Measurements from ENCODE around the gene ARL4C. TPM values are rescaled to one million over a fixed set of nuclear protein-coding genes. Genes with fewer than 3 reads are reported as not detected.
A peak's percentile ranks its signal among the peaks of the same experiment; 100 is the strongest.

The ARL4C gene
- total RNA-seq, 2 experiments from 2014 or later: 292 to 300 TPM

DNA sequence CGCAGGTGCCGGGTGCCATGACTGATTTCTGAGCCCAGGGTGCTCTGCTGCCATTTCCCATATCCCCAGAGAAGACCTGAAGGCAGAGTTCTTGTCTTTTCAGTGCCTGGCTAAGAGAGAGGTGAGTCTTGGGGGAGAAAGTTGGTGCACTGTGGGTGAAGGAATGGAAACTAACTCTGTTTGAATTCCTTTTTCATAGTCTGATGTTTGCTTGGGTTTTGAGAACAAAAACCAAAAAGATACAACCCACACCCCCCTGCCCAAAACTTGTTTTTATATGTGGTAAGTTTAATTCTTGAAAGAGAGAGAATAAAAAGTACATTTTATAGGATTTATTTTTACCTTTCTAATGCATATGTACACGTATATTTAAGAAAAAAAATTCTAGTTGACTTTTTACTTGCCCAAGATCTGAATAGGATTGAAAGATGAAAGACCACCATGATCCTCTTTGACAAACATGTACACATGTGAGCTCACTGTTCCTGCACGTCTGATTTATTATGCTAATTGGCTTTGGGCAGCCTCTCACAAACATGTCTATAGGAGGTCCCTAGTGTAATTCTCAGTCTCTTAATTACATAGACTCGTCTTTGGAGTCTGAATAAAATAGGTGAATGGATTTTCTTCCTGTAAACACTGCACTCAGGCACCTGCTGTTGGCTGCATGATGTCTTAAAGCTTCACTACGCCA, 46.3 kb downstream of the ARL4C start:
- POLR2A ChIA-PET: interaction anchor here (0.6 to 5.7 kb wide), 6 partner anchors 23 to 161 kb away, joined by 3 to 50 read pairs (median 5); partner anchors contain the start of gene ARL4C
- CTCF ChIA-PET: interaction anchor here (1.2 to 3.1 kb wide), 6 partner anchors 9 to 46 kb away, joined by 3 to 15 read pairs (median 3); partner anchors contain the start of gene ARL4C
- Mint-ChIP-seq H3K27ac (peak overlapping the region; percentile 93), H3K36me3 (ENCODE audit: low read depth) (peaks cover 88% of the 10 kb centered on the region), H3K4me1 (peaks cover 84% of the 10 kb centered on the region), H3K27me3 (peaks cover 2% of the 10 kb centered on the region), H3K9me3 (peaks cover 20% of the 10 kb centered on the region), H3K4me3 (peak overlapping the region; percentile 85)
- DNase-seq: no peak

DNA sequence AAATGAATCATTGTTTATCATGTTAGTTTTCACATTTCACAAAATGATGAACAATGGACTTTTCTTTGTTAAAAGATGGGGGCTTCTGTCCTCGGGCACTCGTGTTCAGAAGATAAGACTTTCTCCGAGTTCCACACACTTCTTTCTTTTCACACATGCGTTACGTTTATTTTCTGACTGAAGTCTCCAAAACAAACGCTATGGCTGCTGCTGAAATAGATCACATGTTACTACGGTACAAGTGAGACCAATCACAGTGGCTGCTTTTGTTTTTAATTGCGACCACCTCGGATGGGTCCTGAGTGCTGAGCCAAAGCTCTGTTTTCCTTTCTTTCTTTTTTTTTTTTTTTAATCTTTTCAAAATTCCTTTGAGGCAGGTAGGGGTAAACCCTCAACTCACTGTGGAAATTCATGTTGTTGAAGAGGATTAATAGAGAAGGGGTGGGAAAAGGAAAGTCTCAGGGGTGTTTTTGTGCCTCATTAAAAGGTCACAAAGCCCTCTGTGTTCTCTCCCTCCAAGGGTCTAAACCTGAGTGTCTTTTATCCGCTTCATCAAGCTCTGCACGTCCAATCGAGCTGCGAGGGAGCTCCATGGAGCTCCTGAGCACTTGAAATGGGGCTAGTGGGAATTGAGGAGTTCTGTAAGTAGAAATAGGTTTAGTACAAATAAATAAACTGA, 48.2 kb downstream of the ARL4C start:
- CTCF ChIA-PET: interaction anchor here (0.6 to 2.5 kb wide), 7 partner anchors 9 to 970 kb away, joined by 3 to 13 read pairs (median 4); no protein-coding TSS in a partner anchor
- peak overlapping the region; percentile 15 for H3K4me3 Mint-ChIP-seq
- H3K36me3 Mint-ChIP-seq (ENCODE audit: low read depth): peaks cover 92% of the 10 kb centered on the region
- no peak for DNase-seq
- POLR2A ChIA-PET: interaction anchor here (0.5 to 0.6 kb wide), 2 partner anchors 10 to 47 kb away, joined by 3 read pairs; no protein-coding TSS in a partner anchor
- H3K27me3 Mint-ChIP-seq: peaks cover 2% of the 10 kb centered on the region
- H3K9me3 Mint-ChIP-seq: peaks cover 24% of the 10 kb centered on the region
- peaks cover 89% of the 10 kb centered on the region for H3K4me1 Mint-ChIP-seq
- H3K27ac Mint-ChIP-seq: peak overlapping the region; percentile 99

DNA sequence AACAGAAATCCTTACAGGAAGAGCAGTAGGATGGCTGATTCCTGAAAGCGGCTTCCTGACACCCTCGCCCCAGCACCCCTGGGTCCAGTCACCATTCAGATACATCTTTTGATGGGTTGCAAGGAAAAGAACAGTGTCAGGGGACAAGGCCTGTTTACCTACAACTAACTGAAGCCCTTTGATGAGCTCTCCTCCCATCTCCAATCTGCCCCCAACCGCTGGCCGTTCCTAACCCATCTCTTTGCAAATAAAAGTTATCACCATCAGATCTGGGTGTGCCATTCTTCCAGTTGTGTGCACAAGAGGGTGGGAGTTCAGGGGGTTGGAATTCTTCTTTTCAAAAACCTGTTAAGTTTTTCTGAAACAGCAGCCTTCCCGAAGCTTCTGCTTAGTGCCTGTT, 48.9 kb downstream of the ARL4C start:
- Mint-ChIP-seq H3K4me3 (peak overlapping the region; percentile 26), H3K4me1 (peaks cover 93% of the 10 kb centered on the region), H3K9me3 (peaks cover 27% of the 10 kb centered on the region), H3K36me3 (ENCODE audit: low read depth) (peaks cover 91% of the 10 kb centered on the region), H3K27ac (peak overlapping the region; percentile 99), H3K27me3 (peaks cover 2% of the 10 kb centered on the region)
- ChIA-PET POLR2A (interaction anchor here (0.5 to 0.9 kb wide), 3 partner anchors 11 to 46 kb away, joined by 3 to 4 read pairs (median 3); no protein-coding TSS in a partner anchor), CTCF (interaction anchor here (0.6 to 2.5 kb wide), 8 partner anchors 9 to 971 kb away, joined by 3 to 13 read pairs (median 4); no protein-coding TSS in a partner anchor)
- DNase-seq: no peak

DNA sequence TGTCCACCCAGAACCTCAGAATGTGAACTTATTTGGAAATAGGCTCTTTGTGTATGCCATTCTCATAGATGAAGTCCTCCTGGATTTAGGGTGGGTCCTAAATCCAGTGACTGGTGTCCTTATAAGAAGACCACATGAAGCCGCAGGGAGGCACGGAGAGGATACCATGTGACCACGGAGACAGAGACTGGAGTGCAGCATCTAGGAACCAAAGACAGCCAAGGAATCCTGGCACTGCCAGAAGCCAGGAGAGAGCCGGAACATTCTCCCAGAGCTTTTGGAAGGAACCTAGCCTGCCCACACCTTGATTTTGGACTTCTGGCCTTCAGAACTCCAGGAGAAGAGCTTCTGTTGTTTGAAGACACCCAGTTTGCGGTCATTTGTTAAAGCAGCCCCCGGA, 49.7 kb downstream of the ARL4C start:
- Mint-ChIP-seq H3K36me3 (ENCODE audit: low read depth) (peaks cover 89% of the 10 kb centered on the region), H3K4me3 (peak overlapping the region; percentile 63), H3K4me1 (peaks cover 95% of the 10 kb centered on the region)

DNA sequence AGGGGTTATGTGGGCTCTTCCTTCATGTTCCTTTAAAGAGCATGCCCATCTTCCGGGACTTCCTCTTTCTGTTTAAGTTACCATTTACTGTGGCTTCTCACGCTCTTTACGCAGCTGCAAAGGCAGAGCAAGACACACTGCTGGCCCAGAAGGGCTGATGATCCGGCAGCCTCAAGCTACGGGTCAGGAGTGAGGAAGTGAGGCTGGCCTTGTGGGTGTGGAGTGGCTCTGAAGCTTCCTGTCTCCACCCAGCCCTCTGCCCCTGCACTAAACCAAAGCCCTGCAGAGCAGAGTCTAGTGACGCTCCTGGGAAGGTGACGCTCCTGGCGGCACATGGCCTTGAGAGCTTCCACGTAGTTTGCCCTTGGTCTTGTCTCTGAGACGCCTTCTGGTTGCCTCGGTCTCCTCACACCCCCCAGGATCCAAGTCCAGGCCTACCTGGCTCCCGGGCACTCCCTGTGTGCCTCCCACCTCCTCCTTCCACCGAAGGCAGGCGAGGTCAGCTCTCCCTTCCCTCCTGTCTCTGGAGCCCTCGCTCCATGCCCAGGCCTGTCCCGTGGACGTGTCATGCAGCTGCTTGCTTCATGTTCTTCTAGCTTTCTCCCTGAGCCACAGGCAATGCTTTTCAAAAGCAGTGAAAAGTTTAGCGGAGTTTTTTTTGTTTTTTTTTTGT, 50.3 kb downstream of the ARL4C start:
- DNase-seq: peak; percentile 92
- H3K4me1 Mint-ChIP-seq: peaks cover 92% of the 10 kb centered on the region
- H3K27me3 Mint-ChIP-seq: no peaks in the 10 kb centered on the region
- H3K36me3 Mint-ChIP-seq (ENCODE audit: low read depth): peaks cover 86% of the 10 kb centered on the region
- ChIA-PET CTCF (interaction anchor here (0.6 to 2.5 kb wide), 19 partner anchors 8 to 591 kb away, joined by 3 to 13 read pairs (median 4); no protein-coding TSS in a partner anchor), POLR2A (interaction anchor here (0.6 to 1.6 kb wide), 11 partner anchors 19 to 166 kb away, joined by 3 to 13 read pairs (median 4); no protein-coding TSS in a partner anchor)
- peak overlapping the region; percentile 63 for H3K4me3 Mint-ChIP-seq
- peaks cover 27% of the 10 kb centered on the region for H3K9me3 Mint-ChIP-seq
- H3K27ac Mint-ChIP-seq: peak overlapping the region; percentile 99

More for the DNA sequence above, 49.7 kb downstream of the ARL4C start:
- CTCF ChIA-PET: interaction anchor here (0.9 to 2.5 kb wide), 9 partner anchors 7 to 36 kb away, joined by 4 to 13 read pairs (median 5); no protein-coding TSS in a partner anchor
- Mint-ChIP-seq H3K27me3 (peaks cover under 1% of the 10 kb centered on the region), H3K9me3 (peaks cover 27% of the 10 kb centered on the region), H3K27ac (peak overlapping the region; percentile 99)
- no peak for DNase-seq
- POLR2A ChIA-PET: interaction anchor here (0.7 to 1.6 kb wide), 5 partner anchors 21 to 158 kb away, joined by 3 to 13 read pairs (median 4); no protein-coding TSS in a partner anchor

DNA sequence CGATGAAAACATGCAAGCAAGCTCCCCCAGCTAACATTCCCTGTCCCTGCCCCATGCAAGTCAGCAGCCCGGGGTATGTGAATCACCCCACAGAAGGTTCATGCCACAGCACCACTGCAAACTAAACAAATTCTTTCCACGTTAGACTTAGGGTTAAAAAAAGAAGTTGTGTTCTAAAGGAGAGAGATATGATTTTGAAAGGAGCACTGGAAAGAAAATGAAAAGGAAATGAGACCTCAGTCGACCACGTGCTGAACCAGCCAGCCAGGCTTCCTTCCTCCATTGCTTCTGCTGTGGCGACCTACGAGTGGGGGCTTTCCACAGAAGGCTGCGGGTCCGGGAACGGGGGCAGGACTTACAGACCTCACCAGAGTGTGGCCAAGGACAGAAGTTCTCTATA, 52.0 kb downstream of the ARL4C start:
- H3K4me1 Mint-ChIP-seq: peaks cover 89% of the 10 kb centered on the region
- POLR2A ChIA-PET: no interaction called here
- H3K9me3 Mint-ChIP-seq: peaks cover 20% of the 10 kb centered on the region
- H3K36me3 Mint-ChIP-seq (ENCODE audit: low read depth): peaks cover 81% of the 10 kb centered on the region
- peak; percentile 58 for DNase-seq
- peak overlapping the region; percentile 5 for H3K4me3 Mint-ChIP-seq
- CTCF ChIA-PET: interaction anchor here (1.4 to 1.9 kb wide), 5 partner anchors 16 to 39 kb away, joined by 3 to 5 read pairs (median 4); no protein-coding TSS in a partner anchor
- H3K27me3 Mint-ChIP-seq: no peaks in the 10 kb centered on the region
- peak overlapping the region; percentile 88 for H3K27ac Mint-ChIP-seq

DNA sequence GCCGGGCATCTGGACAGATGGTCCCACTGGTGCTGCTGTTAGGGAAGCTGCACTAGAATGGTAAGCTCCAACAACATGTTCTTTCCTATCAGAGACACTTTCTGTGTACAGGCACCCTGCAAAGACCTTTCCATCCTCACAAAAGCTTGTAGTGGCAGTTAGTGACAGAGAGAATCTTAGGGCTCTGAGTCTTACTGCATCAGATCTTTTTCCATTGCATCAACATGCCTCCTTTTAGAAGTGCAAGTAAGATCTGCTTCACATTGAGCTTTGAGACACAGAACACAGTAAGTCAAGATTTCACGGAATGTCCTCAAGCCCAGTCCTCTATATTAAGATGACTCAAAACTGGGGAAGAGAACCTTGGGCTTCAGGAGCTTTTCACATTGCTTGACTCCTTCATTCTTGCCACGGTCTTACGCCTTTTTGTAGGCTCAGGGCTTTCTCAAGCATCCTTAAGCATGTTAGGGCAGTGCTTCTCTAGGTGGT, 52.6 kb downstream of the ARL4C start:
- H3K4me1 Mint-ChIP-seq: peaks cover 90% of the 10 kb centered on the region
- H3K4me3 Mint-ChIP-seq: no peak overlapping the region
- POLR2A ChIA-PET: interaction anchor here (0.6 kb wide), 1 partner anchor 52 kb away, joined by 3 read pairs; no protein-coding TSS in a partner anchor
- CTCF ChIA-PET: interaction anchor here (1.4 to 1.9 kb wide), 5 partner anchors 15 to 40 kb away, joined by 3 to 5 read pairs (median 4); no protein-coding TSS in a partner anchor
- H3K9me3 Mint-ChIP-seq: peaks cover 21% of the 10 kb centered on the region
- DNase-seq: no peak
- H3K36me3 Mint-ChIP-seq (ENCODE audit: low read depth): peaks cover 81% of the 10 kb centered on the region
- H3K27me3 Mint-ChIP-seq: no peaks in the 10 kb centered on the region
- H3K27ac Mint-ChIP-seq: peak overlapping the region; percentile 88
